HG02571 (cell line): ENCODE data around the gene NUTM2A.
"Not testable (repeated sequence)": the region's sequence is repeated elsewhere in the genome, so short reads cannot be mapped to it uniquely, and the experiment has no call there.

Source experiments
- ATAC-seq: cut with Tn5 transposase; IDR thresholded peaks from one replicate; pipeline ENCODE4 v1.9.1; 2021; ENCODE audit warnings: mild to moderate bottlenecking, moderate library complexity; ENCODE audit not compliant: unreplicated experiment

NUTM2A gene

GRCh38 chr10:87225148-87225547, at the start of gene NUTM2A:
NUTM2A (plus strand) TSS chr10:87225448; CDS start chr10:87225831, 383 bp downstream.
- ATAC-seq: not testable (repeated sequence)

- not testable (repeated sequence) for ATAC-seq
These were observed 47.7 kb upstream of the NUTM2A start for GRCh38 chr10:87177587-87177986.

GRCh38 chr10:87184421-87184820, 40.8 kb upstream of the NUTM2A start:
- ATAC-seq: not testable (repeated sequence)

GRCh38 chr10:87186016-87186415, 39.2 kb upstream of the NUTM2A start:
- not testable (repeated sequence) for ATAC-seq

- ATAC-seq: not testable (repeated sequence)
These were observed 37.7 kb upstream of the NUTM2A start for GRCh38 chr10:87187573-87187972.

- ATAC-seq: not testable (repeated sequence)
These were observed 33.4 kb upstream of the NUTM2A start for GRCh38 chr10:87191841-87192240.

- ATAC-seq: peak; percentile 58
These were observed 24.3 kb upstream of the NUTM2A start for GRCh38 chr10:87200924-87201323.

- not testable (repeated sequence) for ATAC-seq
These were observed 20.4 kb upstream of the NUTM2A start for GRCh38 chr10:87204801-87205200.

- not testable (repeated sequence) for ATAC-seq
These were observed 18.3 kb upstream of the NUTM2A start for GRCh38 chr10:87206922-87207321.

GRCh38 chr10:87210309-87210708, 14.9 kb upstream of the NUTM2A start:
- ATAC-seq: not testable (repeated sequence)

- ATAC-seq: not testable (repeated sequence)
These were observed 13.4 kb upstream of the NUTM2A start for GRCh38 chr10:87211848-87212247.

- ATAC-seq: not testable (repeated sequence)
These were observed 12.0 kb upstream of the NUTM2A start for GRCh38 chr10:87213150-87213765.

- ATAC-seq: not testable (repeated sequence)
These were observed 11.4 kb upstream of the NUTM2A start for GRCh38 chr10:87213806-87214205.

GRCh38 chr10:87216120-87216519, 9.1 kb upstream of the NUTM2A start:
- ATAC-seq: not testable (repeated sequence)

- ATAC-seq: not testable (repeated sequence)
These were observed 5.9 kb upstream of the NUTM2A start for GRCh38 chr10:87219370-87219769.

- not testable (repeated sequence) for ATAC-seq
These were observed 2.5 kb upstream of the NUTM2A start for GRCh38 chr10:87222789-87223188.

- ATAC-seq: not testable (repeated sequence)
These were observed 3.0 kb downstream of the NUTM2A start for GRCh38 chr10:87228247-87228646.

GRCh38 chr10:87229211-87229610, 4.0 kb downstream of the NUTM2A start:
- ATAC-seq: not testable (repeated sequence)

- ATAC-seq: not testable (repeated sequence)
These were observed 9.6 kb downstream of the NUTM2A start for GRCh38 chr10:87234854-87235253.

GRCh38 chr10:87237244-87237643, 12.0 kb downstream of the NUTM2A start:
- not testable (repeated sequence) for ATAC-seq

GRCh38 chr10:87239346-87239808, 14.1 kb downstream of the NUTM2A start:
- not testable (repeated sequence) for ATAC-seq

- ATAC-seq: not testable (repeated sequence)
These were observed 16.9 kb downstream of the NUTM2A start for GRCh38 chr10:87242192-87242591.

GRCh38 chr10:87247335-87247734, 22.1 kb downstream of the NUTM2A start:
- ATAC-seq: not testable (repeated sequence)
